ENCODE results near the gene ACVR1B.

DNA sequence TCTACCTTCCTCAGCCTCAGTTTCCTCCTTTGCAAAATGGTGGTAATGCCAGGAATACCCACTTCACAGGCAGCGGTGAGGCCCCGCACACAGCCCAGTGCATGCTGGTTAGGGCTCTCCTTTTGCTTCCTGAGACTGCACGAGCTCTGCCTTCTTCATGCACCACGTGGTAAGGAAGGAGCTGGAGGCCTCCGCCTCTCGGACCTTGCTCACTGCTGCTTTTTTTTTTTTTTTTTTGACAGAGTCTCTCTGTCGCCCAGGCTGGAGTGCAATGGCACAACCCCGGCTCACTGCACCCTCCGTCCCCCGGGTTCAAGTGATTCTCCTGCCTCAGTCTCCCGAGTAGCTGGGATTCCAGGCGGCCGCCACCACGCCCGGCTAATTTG, 73.3 kb downstream of the ACVR1B start:
- TF ChIP-seq, protein P1, sequence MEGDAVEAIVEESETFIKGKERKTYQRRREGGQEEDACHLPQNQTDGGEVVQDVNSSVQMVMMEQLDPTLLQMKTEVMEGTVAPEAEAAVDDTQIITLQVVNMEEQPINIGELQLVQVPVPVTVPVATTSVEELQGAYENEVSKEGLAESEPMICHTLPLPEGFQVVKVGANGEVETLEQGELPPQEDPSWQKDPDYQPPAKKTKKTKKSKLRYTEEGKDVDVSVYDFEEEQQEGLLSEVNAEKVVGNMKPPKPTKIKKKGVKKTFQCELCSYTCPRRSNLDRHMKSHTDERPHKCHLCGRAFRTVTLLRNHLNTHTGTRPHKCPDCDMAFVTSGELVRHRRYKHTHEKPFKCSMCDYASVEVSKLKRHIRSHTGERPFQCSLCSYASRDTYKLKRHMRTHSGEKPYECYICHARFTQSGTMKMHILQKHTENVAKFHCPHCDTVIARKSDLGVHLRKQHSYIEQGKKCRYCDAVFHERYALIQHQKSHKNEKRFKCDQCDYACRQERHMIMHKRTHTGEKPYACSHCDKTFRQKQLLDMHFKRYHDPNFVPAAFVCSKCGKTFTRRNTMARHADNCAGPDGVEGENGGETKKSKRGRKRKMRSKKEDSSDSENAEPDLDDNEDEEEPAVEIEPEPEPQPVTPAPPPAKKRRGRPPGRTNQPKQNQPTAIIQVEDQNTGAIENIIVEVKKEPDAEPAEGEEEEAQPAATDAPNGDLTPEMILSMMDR (IDR thresholded peaks at IDR 0.05; ENCODE audit: control extremely low read depth in 1 of 3, insufficient read depth in 1 of 3, low read depth in 1 of 3, low read length in 3 of 3) = no peak
- no peak for TF ChIP-seq POLR2AphosphoS5 (IDR thresholded peaks at IDR 0.05; ENCODE audit: low read depth, low read length)
- TF ChIP-seq POLR2A (IDR thresholded peaks at IDR 0.05; ENCODE audit: control extremely low read depth in 1 of 2, low read depth in 2 of 2, low read length in 2 of 2) = no peak
- no peak for TF ChIP-seq POU5F1 (IDR thresholded peaks at IDR 0.05; ENCODE audit: low read depth, low read length)
- TF ChIP-seq RXRA (IDR thresholded peaks at IDR 0.05; ENCODE audit: insufficient read depth, low read depth, low read length) = no peak
- no peak for TF ChIP-seq YY1 (IDR thresholded peaks at IDR 0.05; ENCODE audit: low read depth, low read length)
- no peak for TF ChIP-seq SIN3A (conservative IDR thresholded peaks at IDR 0.05 in 1 of 2, IDR thresholded peaks at IDR 0.05 in 1 of 2; ENCODE audit: low read depth in 1 of 2, low read length in 2 of 2)
- TF ChIP-seq RBBP5 (IDR thresholded peaks at IDR 0.05; ENCODE audit: borderline replicate concordance, low read depth, low read length) = no peak
- TF ChIP-seq, protein P2, sequence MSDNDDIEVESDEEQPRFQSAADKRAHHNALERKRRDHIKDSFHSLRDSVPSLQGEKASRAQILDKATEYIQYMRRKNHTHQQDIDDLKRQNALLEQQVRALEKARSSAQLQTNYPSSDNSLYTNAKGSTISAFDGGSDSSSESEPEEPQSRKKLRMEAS (IDR thresholded peaks at IDR 0.05) = no peak
- TF ChIP-seq RFX5 (IDR thresholded peaks at IDR 0.05; ENCODE audit: borderline replicate concordance, low read depth, low read length) = no peak
